PC-9 (cell line): ENCODE results near the gene BPIFA2. TPM values are rescaled to one million over a fixed set of nuclear protein-coding genes. Genes with fewer than 3 reads are reported as not detected.

Source experiments
- BruUV-seq: library from RNA; stranded (reverse); fragments of 400-500 nt; replicated peaks from 2 replicates; lab custom pipeline; 2021; lab: Mats Ljungman, UMichigan
- CTCF ChIA-PET: fragments of 300-600 bp; sonication (Branson Sonifier 250); formaldehyde crosslinking; loops from one replicate; lab custom pipeline; 2022; ENCODE audit warnings: antibody characterized with exemption; lab: Charles Lee
- POLR2A ChIA-PET: fragments of 300-600 bp; sonication (Branson Sonifier 250); formaldehyde crosslinking; loops from one replicate; lab custom pipeline; 2022; ENCODE audit warnings: antibody characterized with exemption; ENCODE audit not compliant: unreplicated experiment; lab: Charles Lee
- DNase-seq, 2 experiments: peaks; one replicate each; pipeline versions ENCODE4 v3.0.0 to v3.0.0-alpha.2; 2015 to 2022; ENCODE audit warnings: mixed read lengths in 1 of 2
- H2AFZ ChIP-seq: fragments of 200-600 bp; sonication (generic); 2 replicates; pipeline ENCODE4 v1.8.1; 2017; ENCODE audit warnings: antibody characterized with exemption
- H3F3A ChIP-seq: fragments of 200-600 bp; sonication (generic); 2 replicates; pipeline ENCODE4 v1.8.1; 2017; ENCODE audit warnings: antibody characterized with exemption, mild to moderate bottlenecking, low read depth; ENCODE audit not compliant: insufficient read depth
- H3K27ac ChIP-seq: fragments of 200-600 bp; sonication (generic); 2 replicates; pipeline ENCODE4 v1.6.1; 2016; ENCODE audit warnings: mixed run types
- H3K27me3 ChIP-seq: fragments of 200-600 bp; sonication (generic); 2 replicates; pipeline ENCODE4 v1.6.1; 2016; ENCODE audit warnings: low read depth, mixed run types; ENCODE audit not compliant: insufficient read depth
- H3K36me3 ChIP-seq: fragments of 200-600 bp; sonication (generic); 2 replicates; pipeline ENCODE4 v1.6.1; 2016; ENCODE audit warnings: low read depth, mixed run types
- H3K4me1 ChIP-seq: fragments of 200-600 bp; sonication (generic); replicated peaks from 2 replicates; pipeline ENCODE4 v1.6.1; 2016; ENCODE audit warnings: mixed run types; ENCODE audit not compliant: insufficient read depth
- H3K4me2 ChIP-seq: fragments of 200-600 bp; sonication (generic); 2 replicates; pipeline ENCODE4 v1.6.1; 2017; ENCODE audit warnings: mixed run types
- H3K4me3 ChIP-seq: fragments of 200-600 bp; sonication (generic); 2 replicates; pipeline ENCODE4 v1.6.1; 2016; ENCODE audit warnings: mixed run types
- H3K79me2 ChIP-seq: fragments of 200-600 bp; sonication (generic); 2 replicates; pipeline ENCODE4 v1.6.1; 2017; ENCODE audit warnings: low read depth, mixed run types
- H3K9me2 ChIP-seq: fragments of 200-600 bp; sonication (generic); 2 replicates; pipeline ENCODE4 v1.8.1; 2017; ENCODE audit warnings: mild to moderate bottlenecking; ENCODE audit not compliant: insufficient read depth
- H3K9me3 ChIP-seq: fragments of 200-600 bp; sonication (generic); 2 replicates; pipeline ENCODE4 v1.8.1; 2016; ENCODE audit warnings: low read depth; ENCODE audit not compliant: insufficient read depth
- H4K20me1 ChIP-seq: fragments of 200-600 bp; sonication (generic); 2 replicates; pipeline ENCODE4 v1.8.1; 2017; ENCODE audit not compliant: insufficient read depth
- EZH2 ChIP-seq: fragments of 200-600 bp; sonication (generic); IDR thresholded peaks from 2 replicates; pipeline ENCODE4 v1.8.0; 2017; ENCODE audit warnings: antibody characterized with exemption, low read depth
- intact Hi-C: fragments of 100-400 bp; cut with micrococcal nuclease; formaldehyde crosslinking; loops from one replicate; pipeline ENCODE4 v1.10.0; 2022; ENCODE audit not compliant: unreplicated experiment
- total RNA-seq: library from RNA; stranded (reverse); gene quantifications from 2 replicates; pipeline ENCODE4 v1.2.3, GENCODE V29; 2021
- TF ChIP-seq, protein P1 (sequence below): fragments of 200-600 bp; sonication (generic); conservative IDR thresholded peaks from 2 replicates; pipeline ENCODE4 v1.6.1; 2017; ENCODE audit warnings: mixed run types, antibody characterized with exemption, mild to moderate bottlenecking, moderate library complexity

The BPIFA2 gene
- total RNA-seq, 1 experiment from 2014 or later, result not detected

DNA sequence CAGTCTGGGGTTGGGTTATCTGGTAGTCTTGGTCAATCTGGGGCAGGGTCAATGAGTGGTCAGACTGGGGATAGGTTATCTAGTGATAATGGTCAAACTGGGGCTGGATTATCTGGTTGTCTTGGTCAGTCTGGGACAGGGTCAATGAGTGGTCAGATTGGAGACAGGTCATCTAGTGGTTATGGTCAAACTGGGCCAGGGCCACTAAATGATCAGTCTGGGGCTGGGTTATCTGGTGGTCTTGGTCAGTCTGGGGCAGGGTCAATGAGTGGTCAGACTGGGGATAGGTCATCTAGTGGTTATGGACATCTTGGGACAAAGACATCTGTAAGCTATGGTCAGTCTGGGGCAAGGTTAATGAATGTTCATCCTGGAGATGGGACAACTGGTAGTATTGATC, 28.5 kb upstream of the BPIFA2 start:
- H3K4me2 ChIP-seq, result no peak overlapping the region

GRCh38 chr20:33145521-33145920, 22.4 kb upstream of the BPIFA2 start:
- Histone ChIP-seq H3K9me2 (no peaks in the 10 kb centered on the region), H3K4me1 (no peaks in the 10 kb centered on the region), H3K79me2 (no peaks in the 10 kb centered on the region), H3K4me2 (no peak overlapping the region), H3K27me3 (peaks cover 37% of the 10 kb centered on the region), H3K9me3 (no peaks in the 10 kb centered on the region), H3K36me3 (no peaks in the 10 kb centered on the region), H3F3A (no peaks in the 10 kb centered on the region), H3K27ac (no peak overlapping the region), H3K4me3 (no peak overlapping the region), H4K20me1 (no peaks in the 10 kb centered on the region), H2AFZ (no peak overlapping the region)
- ChIA-PET CTCF (no interaction called here), POLR2A (no interaction called here)
- DNase-seq, result no peak
- TF ChIP-seq, protein P1, sequence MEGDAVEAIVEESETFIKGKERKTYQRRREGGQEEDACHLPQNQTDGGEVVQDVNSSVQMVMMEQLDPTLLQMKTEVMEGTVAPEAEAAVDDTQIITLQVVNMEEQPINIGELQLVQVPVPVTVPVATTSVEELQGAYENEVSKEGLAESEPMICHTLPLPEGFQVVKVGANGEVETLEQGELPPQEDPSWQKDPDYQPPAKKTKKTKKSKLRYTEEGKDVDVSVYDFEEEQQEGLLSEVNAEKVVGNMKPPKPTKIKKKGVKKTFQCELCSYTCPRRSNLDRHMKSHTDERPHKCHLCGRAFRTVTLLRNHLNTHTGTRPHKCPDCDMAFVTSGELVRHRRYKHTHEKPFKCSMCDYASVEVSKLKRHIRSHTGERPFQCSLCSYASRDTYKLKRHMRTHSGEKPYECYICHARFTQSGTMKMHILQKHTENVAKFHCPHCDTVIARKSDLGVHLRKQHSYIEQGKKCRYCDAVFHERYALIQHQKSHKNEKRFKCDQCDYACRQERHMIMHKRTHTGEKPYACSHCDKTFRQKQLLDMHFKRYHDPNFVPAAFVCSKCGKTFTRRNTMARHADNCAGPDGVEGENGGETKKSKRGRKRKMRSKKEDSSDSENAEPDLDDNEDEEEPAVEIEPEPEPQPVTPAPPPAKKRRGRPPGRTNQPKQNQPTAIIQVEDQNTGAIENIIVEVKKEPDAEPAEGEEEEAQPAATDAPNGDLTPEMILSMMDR, result no peak
- no peak for TF ChIP-seq EZH2
- BruUV-seq, result no TSS peak
- intact Hi-C loops, result no loop called here

More for the DNA sequence above, 28.5 kb upstream of the BPIFA2 start:
- Histone ChIP-seq H3K9me2 (no peaks in the 10 kb centered on the region), H2AFZ (no peak overlapping the region), H3K4me1 (no peaks in the 10 kb centered on the region), H3K9me3 (no peaks in the 10 kb centered on the region), H3F3A (no peaks in the 10 kb centered on the region), H3K27ac (no peak overlapping the region), H3K36me3 (no peaks in the 10 kb centered on the region), H3K4me3 (no peak overlapping the region), H4K20me1 (no peaks in the 10 kb centered on the region), H3K79me2 (no peaks in the 10 kb centered on the region), H3K27me3 (peaks cover 11% of the 10 kb centered on the region; the same call in 1 of the 2 replicates)
- no TSS peak for BruUV-seq
- CTCF ChIA-PET, result no interaction called here
- POLR2A ChIA-PET, result no interaction called here
- no peak for DNase-seq
- TF ChIP-seq EZH2, result no peak
- TF ChIP-seq, protein P1, result no peak
- intact Hi-C loops, result no loop called here

GRCh38 chr20:33147299-33147698, 20.7 kb upstream of the BPIFA2 start:
- no peaks in the 10 kb centered on the region for H4K20me1 ChIP-seq
- H3K36me3 ChIP-seq, result no peaks in the 10 kb centered on the region
- H3K4me3 ChIP-seq, result no peak overlapping the region
- H3K4me1 ChIP-seq, result no peaks in the 10 kb centered on the region
- intact Hi-C loops, result no loop called here
- no TSS peak for BruUV-seq
- H3F3A ChIP-seq, result no peaks in the 10 kb centered on the region
- no peaks in the 10 kb centered on the region for H3K9me3 ChIP-seq
- no peak for DNase-seq
- no peak overlapping the region for H3K4me2 ChIP-seq
- H2AFZ ChIP-seq, result no peak overlapping the region
- peaks cover 46% of the 10 kb centered on the region for H3K27me3 ChIP-seq
- H3K27ac ChIP-seq, result no peak overlapping the region
- no peak for TF ChIP-seq EZH2
- TF ChIP-seq, protein P1, result no peak
- no peaks in the 10 kb centered on the region for H3K79me2 ChIP-seq
- H3K9me2 ChIP-seq, result no peaks in the 10 kb centered on the region
- POLR2A ChIA-PET, result no interaction called here
- CTCF ChIA-PET, result no interaction called here
